GM12875 (cell line): ENCODE measurements around the gene TTC24.

ENCODE experiments used
- H3K4me3 ChIP-seq: one replicate; pipeline ENCODE4 v1.5.1; 2011; ENCODE audit warnings: low read depth, low read length, control low read depth
- CTCF ChIP-seq: IDR thresholded peaks from 2 replicates; pipeline ENCODE4 v1.5.1; 2011; ENCODE audit warnings: low read depth, mild to moderate bottlenecking, control low read depth, inconsistent platforms, low read length, moderate library complexity, borderline replicate concordance; ENCODE audit not compliant: insufficient read depth

TTC24 gene

DNA sequence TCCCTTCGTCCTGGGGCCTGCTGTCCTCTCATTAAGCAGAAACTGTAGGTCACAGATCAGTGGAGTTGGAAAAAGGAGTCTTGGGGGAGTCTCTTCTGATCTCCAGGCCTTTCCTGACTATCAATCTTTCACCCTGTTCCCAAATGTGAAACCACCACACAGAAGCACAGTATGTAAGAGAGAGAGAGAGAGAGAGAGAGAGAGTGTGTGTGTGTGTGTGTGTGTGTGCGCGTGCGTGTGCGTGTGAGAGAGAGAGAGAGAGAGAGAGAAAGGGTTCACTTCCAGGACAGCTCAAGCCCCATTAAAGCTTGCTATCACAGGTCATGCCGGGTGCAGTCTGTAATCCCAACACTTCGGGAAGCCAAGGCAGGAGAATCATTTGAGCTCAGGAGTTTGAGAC is 1.5 kb upstream of the TTC24 start:
- TF ChIP-seq CTCF, result no peak
- H3K4me3 ChIP-seq, result no peak overlapping the region

DNA sequence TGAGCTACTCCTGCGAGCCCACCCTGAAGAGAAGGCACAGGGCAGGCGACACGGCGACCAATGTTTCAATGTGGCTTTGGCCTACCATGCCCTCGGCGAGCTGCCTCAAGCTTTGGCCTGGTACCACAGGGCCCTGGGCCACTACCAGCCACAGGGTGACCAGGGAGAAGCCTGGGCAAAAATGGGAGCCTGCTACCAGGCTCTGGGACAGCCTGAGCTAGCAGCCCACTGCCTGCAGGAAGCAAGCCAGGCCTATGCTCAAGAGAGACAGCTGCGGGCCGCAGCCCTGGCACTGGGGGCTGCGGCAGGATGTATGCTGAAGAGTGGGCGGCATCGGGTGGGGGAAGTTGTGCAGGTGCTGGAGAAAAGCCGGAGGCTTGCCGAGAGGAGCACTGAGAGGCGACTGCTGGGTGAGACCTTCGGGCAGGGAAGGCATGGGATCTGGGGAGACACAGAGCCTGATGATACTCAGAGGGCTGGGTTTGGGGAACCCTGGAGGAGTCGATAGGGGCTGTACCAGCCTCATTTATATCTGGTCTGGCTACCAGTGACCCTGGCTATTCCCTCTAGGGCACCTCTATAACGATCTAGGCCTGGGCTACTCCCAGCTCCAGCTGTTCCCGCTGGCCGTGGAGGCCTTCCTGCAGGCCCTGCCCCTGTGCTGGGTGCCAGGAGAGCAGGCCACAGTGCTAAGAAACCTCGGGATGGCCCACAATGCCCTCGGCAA is 2.3 kb downstream of the TTC24 start:
- peak overlapping the region; percentile 45 for H3K4me3 ChIP-seq
- TF ChIP-seq CTCF, result no peak

GRCh38 chr1:156582388-156583017 is 3.0 kb downstream of the TTC24 start:
- H3K4me3 ChIP-seq, result peak overlapping the region; percentile 45
- TF ChIP-seq CTCF, result 0 out of 2 replicates have a peak, but pooled peaks have one; percentile 10

- peak; percentile 85 for TF ChIP-seq CTCF
These were observed 4.5 kb downstream of the TTC24 start for GRCh38 chr1:156583821-156584622.

DNA sequence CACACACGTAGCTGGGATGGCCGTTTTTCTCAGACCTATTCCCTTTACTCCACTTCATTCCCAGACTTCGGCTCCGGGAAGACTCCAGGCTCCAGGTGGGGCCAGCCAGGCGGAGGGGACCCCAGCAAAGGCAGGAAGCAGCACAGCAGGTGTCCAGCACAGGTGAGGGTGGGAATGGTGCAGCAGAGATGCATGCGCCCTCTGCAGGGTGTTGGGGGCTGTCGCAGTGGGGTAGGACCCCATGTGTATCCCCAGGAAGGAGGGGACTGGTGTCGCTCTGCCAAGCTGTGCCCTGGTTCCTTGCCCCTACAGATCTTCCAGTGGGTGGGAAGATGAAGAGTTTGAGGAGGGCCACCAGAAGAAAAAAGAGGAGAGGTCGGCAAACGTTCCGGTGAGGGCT is 5.3 kb downstream of the TTC24 start:
- H3K4me3 ChIP-seq, result no peak overlapping the region

More at GRCh38 chr1:156583821-156584622, 4.5 kb downstream of the TTC24 start:
- H3K4me3 ChIP-seq, result no peak overlapping the region

GRCh38 chr1:156586323-156586722 is 6.8 kb downstream of the TTC24 start:
- no peak overlapping the region for H3K4me3 ChIP-seq
- TF ChIP-seq CTCF, result no peak

More for the DNA sequence above, 5.3 kb downstream of the TTC24 start:
- TF ChIP-seq CTCF, result peak; percentile 66
